Pancreas (tissue), 10 donors: ENCODE measurements around the gene XPO5. TPM values are rescaled to one million over a fixed set of nuclear protein-coding genes. Genes with fewer than 3 reads are reported as not detected.
"Not testable (repeated sequence)": the region's sequence is repeated elsewhere in the genome, so short reads cannot be mapped to it uniquely, and the experiment has no call there.

ENCODE experiments used
- ATAC-seq, 4 donors: fragments of 200-7000 bp; cut with Tn5 transposase; one replicate each; pipeline versions ENCODE4 v1.8.0 to v1.9.1; 2020; ENCODE audit warnings: mild to moderate bottlenecking in 4 of 4, moderate library complexity in 4 of 4
- DNase-seq, 6 donors: peaks; one replicate each; pipeline ENCODE4 v3.0.0-alpha.2; 2020
- FAIRE-seq: peaks from 2 replicates; lab custom pipeline; 2012; peaks lifted over from hg19 to GRCh38; lab: Jason Lieb, UNC
- H3K27ac ChIP-seq, 4 donors: fragments of 200-600 bp; sonication (generic); 1 replicate in 3 of 4; 2 replicates in 1 of 4; pipeline versions ENCODE4 v1.5.0 to v1.8.0; 2020
- H3K27me3 ChIP-seq, 4 donors: fragments of 200-600 bp; one replicate each; pipeline ENCODE4 v1.8.0; 2021
- H3K36me3 ChIP-seq, 3 donors: fragments of 200-600 bp; sonication (generic) in 1 of 3; one replicate each; pipeline versions ENCODE4 v1.5.0 to v1.8.0; 2020 to 2021
- H3K4me1 ChIP-seq, 3 donors: fragments of 200-600 bp; one replicate each; pipeline ENCODE4 v1.8.0; 2021
- H3K4me3 ChIP-seq, 4 donors: fragments of 200-600 bp; sonication (generic) in 2 of 4; one replicate each; pipeline versions ENCODE4 v1.5.0 to v1.8.0; 2020 to 2021
- H3K9me3 ChIP-seq, 4 donors: fragments of 200-600 bp; one replicate each; pipeline ENCODE4 v1.8.0; 2021
- CTCF ChIP-seq, 4 donors: fragments of 200-600 bp; sonication (generic) in 3 of 4; IDR thresholded peaks; one replicate each; pipeline versions ENCODE4 v1.5.0 to v1.8.0; 2021; ENCODE audit warnings: antibody characterized with exemption in 4 of 4
- WGBS, 2 donors: extraction: QIAGEN DNeasy Blood & Tissue Kit; methylation state at CpG; one replicate each; pipeline ENCODE4 v1.1.7; 2013; 5-methylcytosine and 5-hydroxymethylcytosine counted together
- intact Hi-C, 3 donors: fragments of 100-400 bp; cut with DNase I; formaldehyde crosslinking; loops; one replicate each; pipeline versions ENCODE4 v1.11.1 to v1.14.2; 2022
- polyA plus RNA-seq, 2 donors: library from polyadenylated mRNA; stranded (reverse); fragments of 200-250 nt; gene quantifications; one replicate each; pipeline ENCODE4 v1.2.3, GENCODE V29; 2013
- total RNA-seq, 6 donors: library from RNA; stranded (reverse); fragmentation: NEBNext Ultra II Directional in 4 of 6; extraction: Animal tissue kit (Norgen Biotek cat#: 25700) in 4 of 6; gene quantifications; one replicate each; pipeline versions ENCODE4 v1.2.1 to v1.2.4, GENCODE V29; 2021 to 2023
- donor health status: healthy with polysubstance abuse.
- donor health status: DM: no; HTN: no; CAD: no; lungs with moderate emphysema.
- donor health status: DM: no; HTN: no; CAD: no.
- donor health status: control.
- donor health status: control.
- donor health status: Bipolar disorder and iron deficiency.
- donor health status: DM: yes; HTN: yes; CAD: no.
- donor health status: DM: no; HTN: no; CAD: no.
- donor health status: DM: no; HTN: no; CAD: no.
- donor health status: DM: yes; HTN: yes; CAD: no.

Gene XPO5
- total and polyA plus RNA-seq, 8 donors = 13.6 to 25.7 (median 20.6) TPM

GRCh38 chr6:43608310-43608763 is 32.5 kb upstream of the XPO5 start:
- no peaks in the 10 kb centered on the region for H3K9me3 ChIP-seq
- DNase-seq (peak in 3 of 6 donors; percentile 52 to 77 (median 69)), FAIRE-seq (no peak), ATAC-seq (peak; percentile 34 to 87 (median 83))
- no peak overlapping the region for H3K27ac ChIP-seq
- WGBS, 2 donors = 2 to 4% methylated on average over 5 of the region's 5 CpGs
- no peaks in the 10 kb centered on the region for H3K4me1 ChIP-seq
- no peaks in the 10 kb centered on the region for H3K27me3 ChIP-seq
- peak; percentile 50 to 75 (median 68) for TF ChIP-seq CTCF (IDR thresholded peaks at IDR 0.05)
- intact Hi-C loops = no loop called here
- peaks cover 0 to 32% (median 15%) of the 10 kb centered on the region in 3 donors for H3K36me3 ChIP-seq
- H3K4me3 ChIP-seq = no peak overlapping the region

- WGBS, 2 donors = 91 to 94% methylated on average over 2 of the region's 2 CpGs
- H3K27me3 ChIP-seq = no peaks in the 10 kb centered on the region
- no peak for ATAC-seq
- peaks cover 0 to 32% (median 15%) of the 10 kb centered on the region in 3 donors for H3K36me3 ChIP-seq
- DNase-seq = no peak
- intact Hi-C loops = no loop called here
- no peak for TF ChIP-seq CTCF (IDR thresholded peaks at IDR 0.05)
- H3K9me3 ChIP-seq = no peaks in the 10 kb centered on the region
- H3K4me3 ChIP-seq = no peak overlapping the region
- no peak for FAIRE-seq
- H3K4me1 ChIP-seq = no peaks in the 10 kb centered on the region
- H3K27ac ChIP-seq = no peak overlapping the region
These were observed 30.2 kb upstream of the XPO5 start for GRCh38 chr6:43606019-43606418.

- no peak for ATAC-seq
- intact Hi-C loops = no loop called here
- DNase-seq = no peak
- H3K36me3 ChIP-seq = peaks cover 0 to 23% (median 15%) of the 10 kb centered on the region in 3 donors
- no peak overlapping the region for H3K27ac ChIP-seq
- 96% methylated on average over 2 of the region's 2 CpGs for WGBS, 2 donors
- H3K27me3 ChIP-seq = no peaks in the 10 kb centered on the region
- H3K4me3 ChIP-seq = no peak overlapping the region
- H3K9me3 ChIP-seq = no peaks in the 10 kb centered on the region
- no peak for TF ChIP-seq CTCF (IDR thresholded peaks at IDR 0.05)
- FAIRE-seq = no peak
- H3K4me1 ChIP-seq = no peaks in the 10 kb centered on the region
These were observed 28.3 kb upstream of the XPO5 start for GRCh38 chr6:43604174-43604573.

GRCh38 chr6:43600595-43600994 is 24.8 kb upstream of the XPO5 start:
- TF ChIP-seq CTCF (IDR thresholded peaks at IDR 0.05) = no peak
- no peak for DNase-seq
- Histone ChIP-seq H3K4me1 (no peaks in the 10 kb centered on the region), H3K36me3 (peaks cover 0 to 11% (median 9%) of the 10 kb centered on the region in 3 donors), H3K27me3 (no peaks in the 10 kb centered on the region), H3K4me3 (no peak overlapping the region), H3K27ac (no peak overlapping the region), H3K9me3 (no peaks in the 10 kb centered on the region)
- no peak for FAIRE-seq
- no peak for ATAC-seq
- 97 to 99% methylated on average over 2 of the region's 2 CpGs for WGBS, 2 donors
- intact Hi-C loops = no loop called here

GRCh38 chr6:43593938-43594337 is 18.1 kb upstream of the XPO5 start:
- intact Hi-C loops = no loop called here
- Histone ChIP-seq H3K36me3 (peaks cover 0 to 3% (median 0%) of the 10 kb centered on the region in 3 donors), H3K27ac (no peak overlapping the region), H3K4me1 (no peaks in the 10 kb centered on the region), H3K9me3 (no peaks in the 10 kb centered on the region), H3K27me3 (no peaks in the 10 kb centered on the region), H3K4me3 (no peak overlapping the region)
- TF ChIP-seq CTCF (IDR thresholded peaks at IDR 0.05) = no peak
- DNase-seq (no peak), ATAC-seq (no peak), FAIRE-seq (no peak)
- WGBS, 2 donors = 38 to 46% methylated on average over 1 of the region's 1 CpG

- WGBS, 2 donors = 83 to 86% methylated on average over 1 of the region's 1 CpG
- H3K36me3 ChIP-seq, H3K27me3 ChIP-seq, H3K27ac ChIP-seq, H3K4me3 ChIP-seq, H3K4me1 ChIP-seq, H3K9me3 ChIP-seq, intact Hi-C loops, FAIRE-seq, ATAC-seq, DNase-seq: not testable (repeated sequence)
These were observed 13.7 kb upstream of the XPO5 start for GRCh38 chr6:43589564-43589963.
